ENCODE measurements around the gene DLGAP1. TPM values are rescaled to one million over a fixed set of nuclear protein-coding genes. Genes with fewer than 3 reads are reported as not detected.

The DLGAP1 gene
- polyA plus RNA-seq, 1 of the 3 experiments (the other 2 are of a cell fraction): not detected

GRCh38 chr18:3879836-3880120, 575.3 kb downstream of the DLGAP1 start:
- Histone ChIP-seq H3K9me3 (no peaks in the 10 kb centered on the region), H3K9me2 (no peaks in the 10 kb centered on the region), H3K4me1 (ENCODE audit: control insufficient read depth in 1 of 2, insufficient read depth in 2 of 2, low read depth in 1 of 2, low read length in 1 of 2) (no peaks in the 10 kb centered on the region; a peak in 1 of 4 replicates), H3K4me2 (no peak overlapping the region), H3K27ac (ENCODE audit: low read depth in 2 of 2, low read length in 1 of 2) (no peak overlapping the region), H3K79me2 (ENCODE audit: insufficient read depth) (no peaks in the 10 kb centered on the region), H3K4me3 (ENCODE audit: low read depth in 2 of 2, low read length in 1 of 2) (no peak overlapping the region), H3K36me3 (replicated peaks in 1 of 2; ENCODE audit: control insufficient read depth in 1 of 2, insufficient read depth in 2 of 2, low read length in 1 of 2) (no peaks in the 10 kb centered on the region), H4K20me1 (ENCODE audit: insufficient read depth) (no peaks in the 10 kb centered on the region), H3F3A (replicated peaks; ENCODE audit: insufficient read depth) (no peaks in the 10 kb centered on the region), H3K27me3 (ENCODE audit: insufficient read depth) (peaks cover 24% of the 10 kb centered on the region; the same call in 1 of the 2 replicates), H2AFZ (ENCODE audit: low read depth) (no peak overlapping the region), H3K9ac (no peak overlapping the region)
- POLR2A ChIA-PET: no interaction called here
- TF ChIP-seq YY1 (IDR thresholded peaks at IDR 0.05; ENCODE audit: low read depth) (no peak), PBX3 (IDR thresholded peaks at IDR 0.05) (no peak), IRF3 (IDR thresholded peaks at IDR 0.05; ENCODE audit: low read depth, low read length) (no peak), USF2 (IDR thresholded peaks at IDR 0.05; ENCODE audit: borderline replicate concordance, low read depth, low read length) (no peak), RCOR1 (IDR thresholded peaks at IDR 0.05; ENCODE audit: low read length) (no peak)
- 81% methylated on average over 14 of the region's 19 CpGs for WGBS (ENCODE audit: low lambda C conversion rate)
- DNase-seq: no peak
- CTCF ChIA-PET: interaction anchor here (0.9 kb wide), 1 partner anchor 10 kb away, joined by 3 read pairs; no protein-coding TSS in a partner anchor

- Histone ChIP-seq H3K4me1 (ENCODE audit: control insufficient read depth in 1 of 2, insufficient read depth in 2 of 2, low read depth in 1 of 2, low read length in 1 of 2) (no peaks in the 10 kb centered on the region; a peak in 1 of 4 replicates), H3K9ac (no peak overlapping the region), H3K4me2 (no peak overlapping the region), H2AFZ (ENCODE audit: low read depth) (no peak overlapping the region), H3K27me3 (ENCODE audit: insufficient read depth) (peaks cover 24% of the 10 kb centered on the region; the same call in 1 of the 2 replicates), H3K9me3 (no peaks in the 10 kb centered on the region), H3K36me3 (replicated peaks in 1 of 2; ENCODE audit: control insufficient read depth in 1 of 2, insufficient read depth in 2 of 2, low read length in 1 of 2) (no peaks in the 10 kb centered on the region), H4K20me1 (ENCODE audit: insufficient read depth) (no peaks in the 10 kb centered on the region), H3K79me2 (ENCODE audit: insufficient read depth) (no peaks in the 10 kb centered on the region), H3F3A (replicated peaks; ENCODE audit: insufficient read depth) (no peaks in the 10 kb centered on the region), H3K4me3 (ENCODE audit: low read depth in 2 of 2, low read length in 1 of 2) (no peak overlapping the region), H3K27ac (ENCODE audit: low read depth in 2 of 2, low read length in 1 of 2) (no peak overlapping the region), H3K9me2 (no peaks in the 10 kb centered on the region)
- TF ChIP-seq FOXJ3 (CRISPR knock-in tag; IDR thresholded peaks at IDR 0.05): no peak
- no peak for TF ChIP-seq MAX (IDR thresholded peaks at IDR 0.05; ENCODE audit: low read depth)
- TF ChIP-seq RCOR1 (IDR thresholded peaks at IDR 0.05; ENCODE audit: low read length): no peak
- no peak for TF ChIP-seq YY1 (IDR thresholded peaks at IDR 0.05; ENCODE audit: low read depth)
- no peak for TF ChIP-seq POLR2AphosphoS5 (IDR thresholded peaks at IDR 0.05; ENCODE audit: low read depth, low read length)
- TF ChIP-seq PBX3 (IDR thresholded peaks at IDR 0.05): no peak
- no peak for TF ChIP-seq USF2 (IDR thresholded peaks at IDR 0.05; ENCODE audit: borderline replicate concordance, low read depth, low read length)
- no peak for TF ChIP-seq TAF1 (IDR thresholded peaks at IDR 0.05; ENCODE audit: borderline replicate concordance, low read depth, low read length)
- TF ChIP-seq ZBTB33 (IDR thresholded peaks at IDR 0.05; ENCODE audit: borderline replicate concordance, low read depth): no peak
- TF ChIP-seq TEAD4 (IDR thresholded peaks at IDR 0.05; ENCODE audit: borderline replicate concordance, insufficient read depth): no peak
- WGBS (ENCODE audit: low lambda C conversion rate): 61% methylated on average over 36 of the region's 59 CpGs
- DNase-seq: no peak
- CTCF ChIA-PET: interaction anchor here (0.9 kb wide), 1 partner anchor 10 kb away, joined by 3 read pairs; no protein-coding TSS in a partner anchor
- POLR2A ChIA-PET: no interaction called here
Observed at GRCh38 chr18:3879114-3879835, 575.8 kb downstream of the DLGAP1 start.
